Measurements from ENCODE around the gene TRMT1.
"Not testable (repeated sequence)": the region's sequence is repeated elsewhere in the genome, so short reads cannot be mapped to it uniquely, and the experiment has no call there.

TRMT1 gene

GRCh38 chr19:13150187-13150930, 33.8 kb upstream of the TRMT1 start, which contains the start of the genes IER2 and STX10:
Gene IER2, plus strand, starts transcription at chr19:13150411. Its CDS starts 2,776 bp downstream, at chr19:13153187.
Gene STX10, minus strand, starts transcription at chr19:13150375. Its CDS starts 202 bp downstream, at chr19:13150173.
- DNase-seq (ENCODE audit: low read depth), result peak; percentile 94

GRCh38 chr19:13149628-13150186, 33.2 kb upstream of the TRMT1 start:
- DNase-seq (ENCODE audit: low read depth), result no peak

- DNase-seq (ENCODE audit: low read depth), result not testable (repeated sequence)
These were observed 32.7 kb upstream of the TRMT1 start for GRCh38 chr19:13149173-13149627.

GRCh38 chr19:13146763-13147563, 30.4 kb upstream of the TRMT1 start:
- no peak for DNase-seq (ENCODE audit: low read depth)

GRCh38 chr19:13139633-13140311, 23.2 kb upstream of the TRMT1 start:
- DNase-seq (ENCODE audit: low read depth), result no peak

- no peak for DNase-seq (ENCODE audit: low read depth)
These were observed 22.3 kb upstream of the TRMT1 start for GRCh38 chr19:13138916-13139198.

GRCh38 chr19:13138171-13138915, 21.8 kb upstream of the TRMT1 start:
- no peak for DNase-seq (ENCODE audit: low read depth)

GRCh38 chr19:13137290-13137794, 20.8 kb upstream of the TRMT1 start:
- DNase-seq (ENCODE audit: low read depth), result no peak

GRCh38 chr19:13135068-13136062, 18.8 kb upstream of the TRMT1 start:
- no peak for DNase-seq (ENCODE audit: low read depth)

GRCh38 chr19:13134626-13135025, 18.1 kb upstream of the TRMT1 start:
- DNase-seq (ENCODE audit: low read depth), result no peak

- no peak for DNase-seq (ENCODE audit: low read depth)
These were observed 16.8 kb upstream of the TRMT1 start for GRCh38 chr19:13133241-13133870.

- no peak for DNase-seq (ENCODE audit: low read depth)
These were observed 16.1 kb upstream of the TRMT1 start for GRCh38 chr19:13132471-13133180.

GRCh38 chr19:13130886-13131490, 14.4 kb upstream of the TRMT1 start:
- DNase-seq (ENCODE audit: low read depth), result no peak

GRCh38 chr19:13129384-13129783, 12.8 kb upstream of the TRMT1 start:
- DNase-seq (ENCODE audit: low read depth), result no peak

GRCh38 chr19:13128583-13128982, 12.0 kb upstream of the TRMT1 start:
- no peak for DNase-seq (ENCODE audit: low read depth)

- DNase-seq (ENCODE audit: low read depth), result no peak
These were observed 11.5 kb upstream of the TRMT1 start for GRCh38 chr19:13127811-13128575.

- no peak for DNase-seq (ENCODE audit: low read depth)
These were observed 10.5 kb upstream of the TRMT1 start for GRCh38 chr19:13127051-13127450.

All from fibroblast of the conjunctiva (primary cell).